Suppressor macrophage treated with lipopolysaccharide for 1 hour (primary cell): Measurements from ENCODE around the gene MAPK10.

Experiments
- DNase-seq, 3 donors: peaks; one replicate each; pipeline ENCODE4 v3.0.0-alpha.2; 2020 to 2022

Gene MAPK10

DNA sequence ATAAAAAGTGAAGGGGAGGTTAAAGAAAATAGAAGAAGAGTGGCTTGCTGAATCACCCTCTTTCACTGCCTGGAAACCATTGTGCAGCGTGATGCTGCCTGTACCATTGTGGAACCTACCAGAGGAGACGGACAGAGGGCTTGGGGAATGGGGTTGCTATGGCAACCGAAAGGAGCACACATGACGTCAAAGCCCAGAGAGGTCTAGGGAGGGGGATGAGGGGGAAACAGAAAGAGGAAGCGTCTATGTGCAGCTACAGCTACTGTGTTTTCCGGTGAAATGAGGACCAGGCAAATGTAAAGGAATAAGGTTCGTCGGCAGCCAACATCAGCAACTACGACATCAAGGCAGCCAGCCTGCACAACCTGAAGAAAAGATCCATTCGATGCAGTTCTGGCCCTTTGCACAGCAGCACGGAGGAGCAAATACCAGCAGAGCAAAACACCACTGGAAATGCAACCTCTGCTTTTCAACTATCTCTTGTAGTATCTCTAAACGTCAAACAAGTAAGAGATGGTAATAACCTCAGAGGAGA, at the start of gene MAPK10:
Gene MAPK10, minus strand, starts transcription at position 110 of the 535 bp plus-strand sequence.
- DNase-seq, result peak; percentile 93 to 98 (median 97)

DNA sequence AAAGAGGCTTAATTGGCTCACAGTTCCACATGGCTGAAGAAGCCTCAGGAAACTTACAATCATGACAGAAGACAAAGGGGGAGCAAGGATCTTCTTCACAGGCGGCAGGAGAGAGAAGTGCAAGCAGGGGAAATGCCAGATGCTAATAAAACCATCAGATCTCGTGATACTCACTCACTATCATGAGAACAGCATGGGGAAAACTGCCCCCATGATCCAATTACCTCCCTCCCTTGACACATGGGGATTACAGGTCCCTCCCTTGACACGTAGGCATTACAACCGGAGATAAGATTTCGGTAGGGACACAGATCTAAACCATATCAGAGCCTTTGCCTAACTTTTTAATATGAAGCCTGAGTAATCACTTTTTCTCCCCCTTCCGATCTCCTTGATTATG, 43.7 kb upstream of the MAPK10 start:
- DNase-seq, result no peak

DNA sequence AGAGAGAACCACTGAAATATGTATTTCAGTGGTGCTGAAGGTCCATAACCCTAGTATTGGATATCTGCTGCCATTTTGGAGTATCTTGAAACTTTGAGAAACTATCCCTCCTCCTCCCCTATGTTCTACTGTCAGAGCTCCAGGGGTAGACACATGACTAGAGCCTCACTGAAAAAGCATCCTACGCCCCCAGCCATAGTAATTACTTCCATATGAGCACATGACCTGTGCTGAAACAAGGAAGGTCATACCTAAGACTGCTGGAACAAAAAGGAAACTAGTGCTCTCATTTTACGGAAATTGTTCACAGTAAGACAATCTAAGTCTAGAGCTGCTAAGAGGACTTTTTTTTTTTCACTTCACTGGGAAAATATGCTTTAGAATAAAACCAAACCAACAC, 42.0 kb upstream of the MAPK10 start:
- peak in 1 of 3 donors; percentile 1 for DNase-seq

DNA sequence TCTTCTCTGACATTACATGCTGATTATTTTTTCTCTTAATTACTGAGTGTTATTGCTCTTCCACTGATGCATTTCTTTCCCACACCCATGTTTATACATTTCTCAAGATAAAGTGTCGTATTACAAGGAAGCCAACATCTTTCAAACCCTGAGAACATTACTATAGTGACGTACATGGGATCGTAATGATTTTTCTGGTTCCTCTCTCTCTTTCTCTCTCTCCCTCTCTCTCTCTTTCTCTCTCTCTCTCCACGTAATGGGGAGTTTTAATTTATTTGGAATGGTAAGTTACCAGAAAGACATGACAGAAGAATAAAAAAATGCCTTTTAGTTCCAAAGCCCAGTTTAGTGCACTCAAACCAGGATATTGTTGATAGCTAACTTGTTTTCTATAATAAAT, 40.4 kb upstream of the MAPK10 start:
- DNase-seq, result no peak

DNA sequence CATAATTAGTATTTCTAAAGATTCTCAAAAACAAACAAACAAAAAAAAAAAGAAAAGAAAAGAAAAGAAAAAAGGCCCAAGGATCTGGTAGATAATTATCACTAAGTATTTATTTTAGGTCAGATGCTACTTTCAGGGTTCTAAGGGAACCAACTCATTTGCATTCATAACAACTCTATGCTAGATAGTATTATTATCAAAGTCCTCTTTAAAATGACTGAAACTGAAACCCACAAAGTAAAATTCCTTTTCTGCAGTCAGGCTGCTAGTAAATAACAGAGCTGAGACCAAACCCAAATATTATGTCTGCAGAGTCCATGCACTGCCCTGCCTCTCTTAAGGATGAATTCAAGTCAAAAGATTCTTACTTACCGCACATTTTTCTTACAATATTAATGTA, 38.3 kb upstream of the MAPK10 start:
- no peak for DNase-seq

DNA sequence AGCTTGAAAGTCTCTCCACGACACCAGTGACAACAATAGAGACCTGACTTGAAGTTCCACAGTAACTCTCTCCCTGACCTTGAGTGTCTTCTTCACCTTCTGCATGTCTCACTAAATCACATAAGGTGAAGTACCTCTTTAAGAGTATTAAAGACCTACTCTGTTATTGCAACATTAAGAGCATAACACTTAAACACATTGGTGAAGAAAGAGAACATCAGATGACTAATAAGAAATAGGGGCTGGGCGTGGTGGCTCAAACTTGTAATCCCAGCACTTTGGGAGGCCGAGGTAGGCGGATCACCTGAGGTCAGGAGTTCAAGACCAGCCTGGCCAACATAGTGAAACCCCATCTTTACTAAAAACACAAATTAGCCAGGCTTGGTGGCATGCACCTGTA, 33.9 kb upstream of the MAPK10 start:
- DNase-seq, result no peak

DNA sequence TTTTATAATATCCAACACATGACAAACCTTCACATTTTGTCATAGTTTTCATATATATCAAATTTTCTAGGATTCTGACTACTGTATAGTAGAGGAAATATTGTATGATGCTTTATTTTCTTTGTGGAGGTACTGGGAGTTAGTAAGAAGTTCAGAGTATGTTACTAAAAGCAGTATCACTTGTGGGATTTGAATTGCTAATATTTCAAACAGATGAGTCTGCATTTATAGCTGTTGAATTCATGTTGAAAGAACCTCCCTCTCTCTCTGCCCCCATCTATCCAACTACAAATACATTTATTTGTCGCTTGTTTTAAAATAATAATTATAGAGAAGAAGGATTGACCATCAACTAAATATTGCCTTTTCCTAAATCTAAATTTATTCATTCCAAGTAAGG, 29.8 kb upstream of the MAPK10 start:
- DNase-seq, result no peak

DNA sequence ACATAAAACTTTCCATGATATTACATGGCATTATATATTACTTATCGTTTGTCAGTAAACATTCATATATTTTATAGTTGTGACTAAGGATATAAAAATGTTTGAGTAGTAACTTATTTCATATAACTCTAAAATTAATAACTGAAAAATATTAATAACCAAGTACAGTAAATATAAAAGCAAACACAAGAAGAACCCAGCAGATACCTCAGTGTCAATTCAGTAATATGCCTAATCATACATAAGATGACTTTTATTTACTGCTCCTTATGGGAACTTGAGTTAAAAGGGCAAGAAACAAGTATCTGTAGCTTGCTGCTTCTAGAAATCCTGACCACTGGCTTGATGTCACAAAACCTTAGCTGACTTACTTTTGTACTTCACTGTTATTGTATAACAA, 28.4 kb upstream of the MAPK10 start:
- DNase-seq, result no peak

DNA sequence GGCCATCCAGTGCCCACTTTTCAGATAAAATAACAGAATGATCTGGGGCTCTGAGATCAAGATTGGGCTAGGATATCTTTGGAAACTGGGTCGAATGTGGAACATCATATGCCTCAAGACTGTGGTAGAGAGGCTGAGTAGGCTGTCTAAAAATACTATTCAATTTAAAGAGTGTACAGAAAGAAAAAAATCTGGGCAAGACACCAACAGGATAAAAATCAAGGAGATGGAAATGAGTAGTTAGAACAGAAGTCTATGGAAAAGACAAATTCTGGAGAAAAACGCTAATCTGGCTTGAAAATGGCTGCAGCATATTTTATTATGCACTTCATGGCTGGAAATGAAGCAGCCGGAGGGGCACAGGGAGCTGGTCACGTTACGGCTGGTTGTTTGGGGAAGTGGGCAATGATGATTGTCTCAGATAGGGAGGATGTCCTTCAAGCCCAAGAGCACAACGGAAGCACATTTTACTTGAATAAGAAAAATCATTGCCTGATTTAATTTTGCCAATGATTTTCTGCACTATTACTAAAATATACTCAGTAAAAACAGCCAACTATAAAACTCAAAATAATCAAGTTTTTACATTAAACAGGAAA, 27.1 kb upstream of the MAPK10 start:
- DNase-seq, result peak in 2 of 3 donors; percentile 20 to 26

DNA sequence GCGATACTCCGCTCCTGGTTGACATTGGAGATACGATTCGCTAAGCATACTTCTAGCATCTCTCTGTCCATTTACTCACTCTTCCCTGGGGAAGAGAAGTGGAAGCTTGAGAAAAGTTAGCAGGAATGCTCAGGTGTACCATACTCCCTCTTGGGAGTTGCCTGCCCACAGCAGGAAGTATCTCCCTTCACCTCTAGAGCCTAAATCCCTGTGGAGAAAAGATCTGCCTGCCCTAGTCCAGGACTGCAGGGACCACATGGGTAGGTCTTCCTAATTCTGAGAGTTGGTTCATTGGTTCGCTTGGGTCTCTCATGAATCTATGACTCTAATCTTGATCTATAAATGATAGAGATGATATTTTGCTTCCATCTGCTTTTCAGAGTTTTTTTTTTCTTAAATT, 26.3 kb upstream of the MAPK10 start:
- no peak for DNase-seq

DNA sequence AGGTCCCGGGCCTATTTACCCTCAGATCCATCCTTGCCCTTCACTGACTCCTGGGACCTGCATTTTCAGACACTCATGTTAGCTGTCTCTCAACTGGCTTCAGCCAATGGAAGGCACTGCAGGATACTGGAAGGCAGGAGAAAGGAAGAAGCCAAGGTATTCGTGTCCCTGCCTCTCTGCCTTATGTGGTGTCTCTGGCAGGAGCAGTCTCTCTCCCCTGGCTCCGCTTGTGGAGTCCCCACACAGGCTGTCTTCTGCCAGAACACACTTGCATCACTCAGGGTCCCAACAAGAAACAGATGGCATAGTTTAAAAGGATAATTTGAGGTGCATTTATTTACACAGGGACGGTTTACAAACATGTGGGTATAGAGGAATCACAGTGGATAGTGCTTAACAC, 21.6 kb upstream of the MAPK10 start:
- DNase-seq, result no peak

DNA sequence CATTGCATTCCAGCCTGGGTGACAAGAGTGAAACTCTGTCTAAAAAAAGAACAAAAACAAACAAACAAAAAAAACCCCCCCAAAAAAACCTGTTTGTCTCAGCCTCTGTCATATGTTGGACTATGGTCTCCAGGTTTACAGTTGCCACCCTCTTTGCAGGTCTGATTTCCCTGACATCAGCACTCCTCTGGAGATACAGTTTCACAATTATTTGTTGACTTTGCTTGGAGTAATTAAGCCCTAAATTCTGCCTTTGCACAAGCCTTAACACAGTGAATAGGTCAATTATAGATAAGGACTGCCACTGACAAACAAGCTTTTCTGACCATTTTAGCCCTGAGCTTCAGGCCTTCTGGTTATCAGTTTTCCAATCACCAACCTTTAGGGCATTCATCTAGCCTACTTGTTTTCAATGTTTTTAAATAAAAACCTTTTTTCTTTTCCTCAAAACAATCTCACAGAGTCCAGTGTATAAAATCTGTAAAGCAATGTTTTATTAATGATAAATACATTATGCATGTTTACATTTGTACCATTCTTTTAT, 20.4 kb upstream of the MAPK10 start:
- no peak for DNase-seq

DNA sequence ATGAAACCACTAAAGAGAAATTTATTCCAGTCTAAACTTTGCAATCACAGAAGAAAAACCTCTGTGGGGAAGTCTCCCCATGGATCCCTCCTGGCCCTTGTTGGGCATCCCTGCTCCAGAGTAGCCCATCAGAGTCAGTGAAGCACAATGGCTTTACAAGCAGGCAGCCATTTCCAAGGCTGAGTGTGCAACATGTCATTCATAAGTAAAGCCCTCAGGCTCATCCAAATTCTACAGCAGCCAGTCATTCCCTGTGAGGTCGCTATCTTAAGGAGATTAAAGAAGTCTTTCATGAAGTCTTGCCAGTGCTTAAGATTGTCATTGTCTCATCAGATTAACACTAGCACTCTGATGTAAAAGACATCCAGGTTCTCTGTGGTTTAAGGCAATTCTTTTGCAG, 17.0 kb upstream of the MAPK10 start:
- DNase-seq, result no peak

DNA sequence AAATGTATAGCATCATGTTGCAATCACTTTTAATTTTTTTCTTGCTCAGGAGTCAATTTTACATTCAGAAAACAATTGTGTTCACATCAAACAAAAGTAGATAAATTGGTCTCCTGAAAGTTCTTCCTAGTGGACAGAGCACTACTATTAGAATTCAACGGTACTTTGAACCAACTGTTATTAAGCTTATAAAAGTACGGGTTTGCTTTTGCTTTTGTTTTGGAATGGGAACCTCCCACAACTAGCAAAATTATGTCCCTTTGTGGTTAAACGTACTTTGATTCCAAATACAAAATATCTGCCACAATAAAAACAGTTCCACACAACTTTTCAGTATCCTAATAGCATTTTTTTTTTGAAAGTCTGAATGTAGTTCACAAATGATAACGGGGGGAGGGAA, 8.6 kb upstream of the MAPK10 start:
- DNase-seq, result no peak

DNA sequence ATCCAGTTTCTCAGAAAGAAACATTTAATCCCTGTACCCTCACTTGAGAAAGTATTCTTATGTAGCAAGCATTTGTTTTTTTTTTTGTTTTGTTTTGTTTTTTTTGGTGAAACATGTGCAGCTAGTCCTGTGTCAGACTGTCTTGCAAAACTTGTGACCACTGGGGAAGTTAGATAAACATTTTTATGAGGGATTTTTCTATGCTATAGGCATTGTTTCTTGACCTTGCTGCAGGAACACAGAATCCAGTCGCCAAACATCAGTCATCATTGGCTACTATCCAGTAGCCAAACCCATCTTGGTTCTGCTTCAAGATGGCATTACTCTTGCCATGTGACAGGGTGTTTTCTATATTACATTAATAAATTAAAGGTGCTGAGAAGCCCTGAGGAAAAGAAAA, 7.7 kb upstream of the MAPK10 start:
- DNase-seq, result peak in 1 of 3 donors; percentile 9

DNA sequence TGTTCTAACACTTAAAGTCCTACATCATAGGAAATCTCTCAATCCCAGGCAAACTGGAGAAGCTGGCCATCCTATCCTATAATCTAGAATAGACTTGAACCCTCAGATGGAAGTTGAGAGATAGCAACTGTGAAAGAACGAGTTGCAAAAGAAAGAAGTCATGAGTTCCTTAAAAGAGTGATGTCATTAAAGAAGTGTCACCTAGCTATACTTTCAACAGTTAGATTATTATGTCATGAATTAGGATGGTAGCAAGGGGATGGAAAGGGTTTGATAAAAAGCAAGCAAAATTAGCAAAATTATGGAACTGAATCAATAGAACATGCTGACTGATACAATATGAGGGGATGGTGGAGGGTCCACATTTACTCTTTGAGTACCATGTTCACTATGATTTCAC, 7.1 kb upstream of the MAPK10 start:
- peak in 1 of 3 donors; percentile 5 for DNase-seq

DNA sequence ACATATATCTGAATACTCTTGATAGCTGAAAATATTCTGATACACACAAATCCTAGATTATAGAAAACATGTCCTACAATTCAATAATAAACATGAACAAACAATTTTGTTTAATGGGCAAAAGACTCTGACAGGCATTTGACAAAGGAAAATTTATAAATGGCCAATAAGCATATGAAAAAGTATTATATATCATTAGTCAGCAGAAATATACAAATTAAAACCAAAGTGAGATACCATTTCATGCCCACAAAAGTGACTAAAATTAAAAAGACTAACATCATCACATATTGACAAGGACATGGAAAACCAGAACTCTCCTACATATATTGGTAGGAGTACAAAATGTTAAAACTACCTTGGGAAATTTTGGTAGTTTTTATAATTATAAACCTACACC, 2.7 kb upstream of the MAPK10 start:
- DNase-seq, result no peak

DNA sequence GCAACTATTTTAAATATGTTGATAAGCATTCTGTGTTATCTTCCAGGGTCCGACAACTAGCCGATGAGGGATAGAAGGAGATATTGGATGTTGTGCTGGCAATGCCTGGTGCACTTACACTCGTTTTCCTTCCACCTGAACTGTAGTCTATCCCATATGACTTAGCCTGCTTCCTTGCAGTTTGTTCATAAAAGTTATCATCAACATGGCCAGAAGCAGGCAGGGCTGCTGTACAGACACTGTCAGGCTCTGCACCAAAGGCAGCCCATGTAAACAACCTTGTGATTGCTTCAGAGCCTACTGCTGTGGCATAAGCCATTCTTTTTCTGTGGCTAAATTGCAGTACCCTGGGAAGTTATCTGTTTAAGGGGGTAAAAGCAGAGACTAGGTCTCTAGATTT, 1.6 kb downstream of the MAPK10 start:
- no peak for DNase-seq

DNA sequence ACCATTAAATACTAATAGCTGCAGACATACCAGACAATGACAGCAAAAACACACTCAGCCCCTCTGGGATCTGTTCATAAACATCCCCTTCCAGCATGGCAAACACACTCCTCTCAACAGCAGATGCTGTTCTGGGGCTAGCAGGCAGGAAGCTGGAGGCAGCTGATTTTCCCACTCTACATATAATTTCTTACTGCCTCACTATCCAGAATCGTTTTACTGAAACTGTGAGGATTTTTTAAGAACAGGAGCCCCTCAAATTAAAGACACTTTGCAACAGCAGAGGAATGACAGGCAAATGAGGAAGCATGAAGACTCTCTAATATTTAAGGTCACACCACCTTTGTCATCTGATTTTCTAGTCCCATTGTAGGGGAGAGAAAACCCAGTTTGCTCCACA, 2.2 kb downstream of the MAPK10 start:
- no peak for DNase-seq

DNA sequence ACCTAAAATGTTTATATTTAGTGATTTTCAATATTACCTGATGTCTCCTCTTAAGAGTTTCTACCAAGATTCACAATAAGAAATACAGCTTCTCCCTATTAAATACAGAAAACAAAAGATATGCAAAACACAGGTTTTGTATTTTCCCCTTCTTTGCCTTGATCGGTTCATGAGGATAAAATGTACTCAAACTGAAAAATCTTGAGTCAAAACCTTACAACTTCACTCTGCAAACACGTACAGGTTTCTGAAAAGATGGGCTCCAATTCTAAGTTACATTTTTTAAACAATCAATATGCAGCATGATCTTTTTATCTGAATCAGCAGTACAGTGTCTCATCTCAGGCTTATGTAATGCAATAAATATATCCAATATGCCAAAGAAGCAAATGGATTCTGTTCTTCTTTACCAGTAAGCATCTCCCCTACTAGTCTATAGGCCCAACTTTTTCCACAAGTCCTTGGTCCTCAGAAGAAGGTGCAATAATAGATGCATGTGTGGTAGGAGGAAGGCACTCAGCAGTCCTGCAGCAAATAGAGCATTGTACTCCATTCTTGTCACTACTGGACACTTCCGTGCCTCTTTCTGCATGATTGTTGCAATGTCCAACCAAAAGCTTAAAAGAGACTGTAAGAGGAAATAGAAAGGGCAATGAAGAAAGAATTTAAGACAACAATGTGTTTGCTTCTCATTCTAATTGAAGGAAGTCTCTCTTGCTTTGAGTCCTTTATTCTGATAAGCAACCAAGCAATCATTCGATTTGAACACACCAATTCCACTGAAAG, 3.2 kb downstream of the MAPK10 start:
- DNase-seq, result no peak

DNA sequence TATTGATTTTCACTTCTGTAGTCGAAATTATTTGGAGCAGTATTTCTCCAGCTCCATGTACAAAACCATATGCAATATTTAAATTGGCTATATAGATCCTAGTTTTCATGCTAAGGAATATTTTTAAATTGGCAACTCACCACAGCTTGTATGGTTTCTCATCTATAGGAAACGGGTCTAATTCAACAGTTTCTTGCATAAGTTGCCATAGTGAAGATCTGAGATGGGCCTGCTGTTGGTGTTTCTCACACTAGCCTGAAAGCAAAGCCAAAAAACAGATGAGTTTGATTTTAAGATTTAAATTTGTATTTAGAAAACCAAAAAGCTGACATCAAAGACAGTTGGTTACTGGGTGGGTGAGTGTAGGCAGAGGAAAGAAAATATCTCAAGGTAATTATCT, 5.5 kb downstream of the MAPK10 start:
- DNase-seq, result no peak

DNA sequence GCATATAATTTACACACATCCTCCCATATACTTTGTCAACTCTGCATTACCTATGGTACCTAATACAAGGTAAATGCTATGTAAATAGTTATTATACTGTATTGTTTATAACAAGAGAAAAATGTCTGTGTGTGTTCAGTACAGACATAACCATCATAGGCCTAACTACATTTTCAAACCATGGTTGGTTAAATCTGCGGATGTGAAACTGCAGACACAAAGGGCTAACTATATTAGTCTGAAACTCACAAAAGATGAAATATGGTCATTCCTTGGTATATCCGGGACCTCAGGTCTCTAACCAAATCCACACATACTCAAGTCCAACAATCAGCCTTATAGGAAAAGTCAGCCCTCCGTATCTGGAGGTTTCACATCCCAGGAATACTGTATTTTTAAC, 13.5 kb downstream of the MAPK10 start:
- DNase-seq, result peak in 1 of 3 donors; percentile 14

DNA sequence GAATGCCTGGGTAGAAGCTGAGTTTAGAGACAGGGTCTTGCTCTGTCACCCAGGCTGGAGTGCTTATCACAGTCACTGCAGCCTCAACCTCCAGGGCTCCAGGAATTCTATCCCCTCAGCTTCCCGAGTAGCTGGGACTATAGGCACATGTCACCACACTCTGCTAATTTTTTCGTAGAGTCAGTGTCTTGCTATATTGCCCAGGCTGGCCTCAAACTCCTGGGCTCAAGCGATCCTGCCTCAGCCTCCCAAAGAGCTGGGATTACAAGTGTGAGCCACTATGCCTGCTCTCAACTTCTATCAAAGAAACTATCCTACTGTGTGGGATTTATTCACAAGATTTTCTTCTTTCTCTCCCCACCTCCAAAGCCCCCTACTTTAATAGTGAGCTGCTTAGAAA, 15.7 kb downstream of the MAPK10 start:
- DNase-seq, result peak in 1 of 3 donors; percentile 6

DNA sequence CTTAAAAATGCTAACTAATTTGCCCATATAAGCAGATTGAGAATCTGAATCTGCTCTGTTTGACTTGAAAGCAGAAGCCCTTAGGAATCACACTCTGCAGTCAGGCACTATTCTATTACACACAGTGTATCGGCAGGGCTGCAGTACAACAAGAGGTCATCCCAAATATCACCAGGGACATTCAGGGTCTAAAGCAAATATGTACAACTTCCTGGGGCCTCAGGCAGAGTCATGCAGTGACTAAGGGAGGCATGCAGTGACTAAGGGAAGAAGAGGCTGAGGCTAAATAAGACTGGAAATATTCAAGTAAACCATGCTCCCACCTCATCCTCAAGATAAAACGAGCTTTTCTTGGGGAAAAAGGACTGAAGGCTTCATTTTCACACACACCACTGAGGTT, 20.9 kb downstream of the MAPK10 start:
- DNase-seq, result peak; percentile 7 to 34 (median 31)
